GM12891 (cell line): Measurements from ENCODE around the gene PEMT.

Experiments used
- PAX5 ChIP-seq: IDR thresholded peaks from 2 replicates; pipeline ENCODE4 v1.6.1; 2011; ENCODE audit warnings: low read length, moderate library complexity, mild to moderate bottlenecking; ENCODE audit not compliant: insufficient read depth, severe bottlenecking
- POLR2A ChIP-seq: IDR thresholded peaks from 2 replicates; pipeline ENCODE4 v1.6.1; 2011; ENCODE audit warnings: low read depth, low read length, control low read depth
- POLR2AphosphoS5 ChIP-seq: IDR thresholded peaks from 2 replicates; pipeline ENCODE4 v1.6.1; 2011; ENCODE audit warnings: low read depth, low read length, control low read depth
- POU2F2 ChIP-seq: IDR thresholded peaks from 2 replicates; pipeline ENCODE4 v1.6.1; 2011; ENCODE audit warnings: low read depth, mild to moderate bottlenecking, control low read depth, low read length, moderate library complexity
- SPI1 ChIP-seq: IDR thresholded peaks from 2 replicates; pipeline ENCODE4 v1.6.1; 2011; ENCODE audit warnings: low read depth, low read length, control low read depth
- TAF1 ChIP-seq: IDR thresholded peaks from 2 replicates; pipeline ENCODE4 v1.6.1; 2011; ENCODE audit warnings: low read depth, low read length, control low read depth

GRCh38 chr17:17553217-17554195 lies 38.0 kb downstream of the PEMT start:
- TF ChIP-seq POLR2A, result no peak
- no peak for TF ChIP-seq POLR2AphosphoS5
- no peak for TF ChIP-seq TAF1
- no peak for TF ChIP-seq PAX5
- TF ChIP-seq POU2F2, result no peak
- no peak for TF ChIP-seq SPI1
